IPS DF 4.7 (cell line): ENCODE measurements around the gene SIVA1.

Source experiments
- DNase-seq: peaks from one replicate; pipeline ENCODE4 v3.0.0-alpha.2; 2013; ENCODE audit warnings: low spot score; ENCODE audit errors: extremely low read depth

Gene SIVA1

GRCh38 chr14:104795781-104796686, 43.1 kb downstream of the SIVA1 start:
- DNase-seq, result no peak

GRCh38 chr14:104796687-104797081, 43.7 kb downstream of the SIVA1 start:
- no peak for DNase-seq

DNA sequence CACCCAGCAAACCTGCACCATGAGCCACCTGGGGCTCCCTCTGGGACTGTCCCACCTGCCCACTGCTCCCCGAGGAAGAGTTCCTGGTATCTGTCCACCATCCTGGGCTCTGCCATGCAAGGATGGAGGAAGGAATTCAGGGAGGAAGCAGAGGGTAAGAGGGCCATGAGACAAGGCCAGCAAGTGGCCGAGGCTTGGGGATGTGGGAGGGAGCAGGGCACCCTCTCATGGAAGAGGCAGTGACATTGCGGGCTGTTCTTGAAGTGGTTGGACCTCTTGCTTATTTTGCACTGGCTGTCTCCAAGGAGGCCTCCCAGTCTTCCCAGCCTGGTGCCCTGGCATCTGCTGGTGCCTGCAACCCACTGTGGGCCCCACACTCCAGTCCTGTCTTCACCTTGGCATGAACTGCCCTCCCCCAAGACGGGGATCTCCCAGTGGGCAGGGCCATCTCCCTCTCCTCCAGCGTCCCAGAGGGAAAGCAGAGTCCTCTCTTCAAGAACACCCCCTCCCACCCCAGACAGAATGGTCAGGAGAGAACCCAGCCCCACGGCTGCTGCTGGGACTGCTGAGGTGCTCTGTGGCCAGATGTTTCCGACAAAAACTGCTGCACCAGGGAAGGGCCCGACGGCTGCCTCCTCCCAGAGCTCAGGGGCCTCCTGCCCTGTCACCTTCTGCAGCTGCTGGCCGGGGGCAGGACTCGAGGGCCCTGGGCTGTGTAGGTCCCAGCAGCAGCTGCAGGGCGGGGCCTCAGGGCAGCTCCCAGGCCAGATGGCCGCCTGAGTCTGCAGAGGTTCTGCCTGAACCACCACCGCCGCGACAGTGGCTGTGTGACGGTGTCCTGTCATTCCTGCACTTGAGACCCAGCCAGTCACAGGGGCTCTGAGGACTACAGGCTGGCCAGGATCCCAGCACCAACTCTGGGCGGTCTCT, 44.4 kb downstream of the SIVA1 start:
- DNase-seq, result no peak

DNA sequence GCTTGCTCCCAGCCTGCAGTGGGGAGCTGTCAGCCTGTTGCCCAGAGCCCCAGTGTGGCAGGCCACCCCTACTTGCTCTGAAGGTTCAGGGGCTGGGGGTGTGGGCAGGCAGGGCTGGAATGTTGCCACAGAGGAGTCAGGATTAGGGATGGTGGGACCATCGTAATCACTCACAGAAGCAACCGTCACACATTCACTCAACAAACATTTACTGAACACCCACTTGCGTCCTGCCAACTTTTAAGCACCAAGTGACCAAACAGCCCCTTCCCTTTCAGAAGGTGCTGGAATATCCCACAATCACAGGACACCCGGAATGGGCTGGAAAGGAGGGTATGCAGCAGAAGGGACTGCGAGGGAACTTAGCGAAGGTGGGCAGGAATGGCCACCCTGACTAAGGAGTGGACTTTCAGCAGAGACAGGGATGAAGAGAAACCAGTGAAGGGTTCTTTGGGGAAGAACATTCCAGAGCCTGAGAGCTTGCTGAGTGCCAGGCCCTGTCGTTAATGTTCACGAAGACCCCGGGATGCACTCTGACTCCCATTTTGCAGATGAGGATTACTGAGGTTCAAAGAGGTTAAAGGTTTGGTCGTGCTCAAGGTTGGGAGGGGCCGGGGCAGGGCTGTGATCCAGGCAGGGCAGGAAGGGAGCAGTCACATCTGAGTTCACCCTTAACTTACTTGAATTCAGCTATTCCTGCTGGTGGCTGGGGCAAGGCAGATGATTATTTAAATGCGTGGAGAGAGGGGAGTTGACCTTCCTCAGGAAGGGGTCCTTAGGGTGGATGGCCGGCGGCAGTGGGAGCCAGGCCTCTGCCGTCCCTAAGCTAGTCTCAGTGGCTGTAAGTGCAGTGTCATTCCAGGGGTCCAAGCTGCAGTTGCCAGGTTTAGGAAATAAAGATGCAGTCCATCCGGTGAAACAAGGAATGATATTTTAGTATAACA, 45.6 kb downstream of the SIVA1 start:
- DNase-seq, result no peak

GRCh38 chr14:104799244-104800014, 46.5 kb downstream of the SIVA1 start:
- no peak for DNase-seq

DNA sequence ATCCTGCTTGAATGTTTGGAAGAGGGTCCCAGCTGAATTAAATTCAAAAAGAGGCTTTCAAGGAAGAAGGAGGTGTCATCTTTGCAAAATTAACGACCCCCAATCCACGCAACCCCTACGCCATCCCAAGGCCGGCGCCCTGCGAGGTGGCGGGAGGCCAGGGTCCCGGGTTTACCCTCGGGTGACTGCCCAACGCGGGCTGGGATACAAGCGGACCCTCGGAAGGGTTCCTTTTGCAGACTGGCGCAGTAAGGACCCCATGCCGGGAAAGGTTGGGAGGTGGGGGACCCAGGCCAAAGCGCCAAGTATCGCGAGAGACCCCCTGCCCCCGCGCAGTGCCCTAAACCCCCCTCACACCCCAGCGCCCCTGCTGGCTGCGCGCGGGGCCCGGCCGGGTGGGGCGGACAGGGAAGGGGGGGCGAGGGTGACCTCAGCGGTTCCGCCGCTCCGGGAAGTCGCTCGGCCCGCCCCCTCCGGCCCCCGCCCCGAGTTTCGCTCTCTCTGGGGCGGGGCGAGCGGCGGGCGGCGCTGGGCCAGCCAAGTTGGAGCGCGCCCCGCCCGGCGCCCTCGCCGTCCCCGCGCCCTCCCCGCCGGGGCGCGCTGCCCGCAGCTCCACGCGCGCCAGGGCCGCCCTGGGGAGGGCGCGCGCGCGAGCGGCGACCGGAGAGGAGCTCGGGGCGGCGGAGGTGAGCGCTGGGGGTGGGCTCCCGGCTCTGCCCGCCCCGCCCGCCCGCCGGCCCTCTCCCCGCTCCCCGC, 47.2 kb downstream of the SIVA1 start:
- DNase-seq, result no peak

DNA sequence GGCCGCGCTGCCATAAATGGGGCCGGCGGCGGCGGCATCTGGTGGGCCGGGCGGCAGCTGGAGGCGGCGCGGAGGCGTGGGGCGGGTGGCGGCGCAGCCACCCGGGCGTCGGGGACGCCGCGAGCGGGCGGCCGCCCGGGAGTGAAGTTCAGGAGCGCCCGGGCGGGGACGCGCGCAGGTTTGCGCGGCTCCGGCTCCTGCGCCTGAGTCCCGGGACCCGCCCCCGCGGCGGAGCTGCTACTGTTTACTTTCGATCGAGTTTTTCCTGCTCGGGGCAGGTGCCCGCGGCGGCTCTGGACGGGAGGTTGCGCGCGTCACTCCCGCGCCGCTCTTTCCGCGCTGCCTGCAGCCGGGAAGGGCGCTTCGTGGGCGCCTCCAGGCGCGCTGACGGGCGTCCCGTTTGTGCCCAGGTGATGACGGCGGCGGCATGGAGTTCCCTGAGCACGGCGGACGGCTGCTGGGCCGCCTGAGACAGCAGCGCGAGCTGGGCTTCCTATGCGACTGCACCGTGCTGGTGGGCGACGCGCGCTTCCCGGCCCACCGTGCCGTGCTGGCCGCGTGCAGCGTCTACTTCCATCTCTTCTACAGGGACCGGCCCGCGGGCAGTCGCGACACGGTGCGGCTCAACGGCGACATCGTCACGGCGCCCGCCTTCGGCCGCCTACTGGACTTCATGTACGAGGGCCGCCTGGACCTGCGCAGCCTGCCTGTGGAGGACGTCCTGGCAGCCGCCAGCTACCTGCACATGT, 48.0 kb downstream of the SIVA1 start, which contains the start of gene ZBTB42:
ZBTB42 (plus strand) TSS at position 331 of the 749 bp plus-strand sequence; CDS start at position 428, 97 bp downstream.
- DNase-seq, result no peak

DNA sequence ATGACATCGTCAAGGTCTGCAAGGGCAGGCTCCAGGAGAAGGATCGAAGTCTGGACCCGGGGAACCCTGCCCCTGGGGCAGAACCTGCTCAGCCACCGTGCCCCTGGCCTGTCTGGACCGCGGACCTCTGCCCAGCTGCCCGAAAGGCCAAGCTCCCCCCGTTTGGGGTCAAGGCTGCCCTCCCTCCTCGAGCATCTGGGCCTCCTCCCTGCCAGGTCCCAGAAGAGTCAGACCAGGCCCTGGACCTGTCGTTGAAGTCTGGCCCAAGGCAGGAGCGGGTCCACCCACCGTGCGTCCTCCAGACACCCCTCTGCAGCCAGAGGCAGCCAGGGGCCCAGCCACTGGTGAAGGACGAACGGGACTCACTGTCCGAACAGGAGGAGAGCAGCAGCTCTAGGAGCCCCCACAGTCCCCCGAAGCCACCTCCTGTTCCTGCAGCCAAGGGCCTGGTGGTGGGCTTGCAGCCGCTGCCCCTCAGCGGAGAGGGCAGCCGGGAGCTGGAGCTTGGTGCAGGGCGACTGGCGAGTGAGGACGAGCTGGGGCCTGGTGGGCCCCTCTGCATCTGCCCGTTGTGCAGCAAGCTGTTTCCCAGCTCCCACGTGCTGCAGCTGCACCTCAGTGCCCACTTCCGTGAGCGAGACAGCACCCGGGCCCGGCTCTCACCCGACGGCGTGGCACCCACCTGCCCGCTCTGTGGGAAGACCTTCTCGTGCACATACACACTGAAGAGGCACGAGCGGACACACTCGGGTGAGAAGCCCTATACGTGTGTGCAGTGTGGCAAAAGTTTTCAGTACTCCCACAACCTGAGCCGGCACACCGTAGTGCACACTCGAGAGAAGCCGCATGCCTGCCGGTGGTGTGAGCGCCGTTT, 48.8 kb downstream of the SIVA1 start:
- DNase-seq, result no peak

GRCh38 chr14:104802394-104803184, 49.6 kb downstream of the SIVA1 start:
- DNase-seq, result no peak

DNA sequence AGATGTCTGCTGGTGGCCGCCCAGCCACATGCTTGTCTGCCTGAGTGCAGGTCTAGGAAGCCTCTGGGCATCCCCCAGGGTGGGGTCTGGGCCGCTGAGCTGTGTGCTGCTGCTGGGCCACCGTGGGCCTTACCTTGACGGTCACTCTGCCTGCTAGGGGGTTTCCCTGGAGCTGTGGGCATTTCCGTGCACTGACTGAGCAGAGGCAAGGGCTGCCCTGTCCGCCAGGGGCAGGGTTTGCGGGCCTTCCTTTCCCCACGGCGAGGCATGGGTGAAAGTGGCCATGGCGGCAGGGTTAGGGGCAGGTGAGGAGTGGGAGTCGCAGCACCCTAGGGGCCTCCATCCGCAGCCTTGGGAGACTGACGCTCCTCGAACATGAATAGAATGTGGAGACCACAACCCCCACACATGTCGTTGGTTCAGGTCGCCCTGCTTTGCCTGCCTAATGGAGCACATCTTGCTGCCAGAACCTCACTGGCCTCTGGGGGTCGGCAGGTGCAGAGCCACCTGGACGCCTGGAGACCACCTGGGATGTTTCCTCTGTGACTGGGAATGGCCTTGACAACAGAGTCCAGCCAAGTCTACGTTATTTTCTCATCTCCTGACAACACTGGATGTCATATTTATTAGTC, 50.4 kb downstream of the SIVA1 start:
- DNase-seq, result no peak

DNA sequence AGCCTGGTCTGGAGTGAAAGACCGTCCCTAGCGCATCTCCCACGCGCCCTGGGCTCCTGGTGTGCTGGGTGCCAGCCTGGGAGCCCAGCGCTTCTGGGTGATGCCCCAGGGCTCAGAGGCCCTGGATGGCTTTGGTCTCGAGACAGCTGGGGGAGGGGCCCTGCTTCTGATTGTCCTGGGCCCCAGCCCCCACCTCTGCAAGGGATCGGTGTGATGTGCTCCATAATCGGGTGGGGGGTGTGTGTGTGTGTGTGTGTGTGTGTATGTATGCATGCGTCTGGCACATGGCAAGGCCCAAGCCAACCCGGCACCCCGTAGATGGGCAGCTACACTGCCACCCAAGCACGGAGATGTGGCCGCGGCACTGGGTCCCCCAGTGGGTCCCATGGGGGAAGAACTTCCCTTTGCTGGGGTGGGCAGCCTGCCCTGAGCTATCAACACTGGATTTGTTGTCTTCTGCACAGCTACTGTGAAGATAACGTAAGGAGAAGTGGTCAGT, 51.0 kb downstream of the SIVA1 start:
- no peak for DNase-seq

DNA sequence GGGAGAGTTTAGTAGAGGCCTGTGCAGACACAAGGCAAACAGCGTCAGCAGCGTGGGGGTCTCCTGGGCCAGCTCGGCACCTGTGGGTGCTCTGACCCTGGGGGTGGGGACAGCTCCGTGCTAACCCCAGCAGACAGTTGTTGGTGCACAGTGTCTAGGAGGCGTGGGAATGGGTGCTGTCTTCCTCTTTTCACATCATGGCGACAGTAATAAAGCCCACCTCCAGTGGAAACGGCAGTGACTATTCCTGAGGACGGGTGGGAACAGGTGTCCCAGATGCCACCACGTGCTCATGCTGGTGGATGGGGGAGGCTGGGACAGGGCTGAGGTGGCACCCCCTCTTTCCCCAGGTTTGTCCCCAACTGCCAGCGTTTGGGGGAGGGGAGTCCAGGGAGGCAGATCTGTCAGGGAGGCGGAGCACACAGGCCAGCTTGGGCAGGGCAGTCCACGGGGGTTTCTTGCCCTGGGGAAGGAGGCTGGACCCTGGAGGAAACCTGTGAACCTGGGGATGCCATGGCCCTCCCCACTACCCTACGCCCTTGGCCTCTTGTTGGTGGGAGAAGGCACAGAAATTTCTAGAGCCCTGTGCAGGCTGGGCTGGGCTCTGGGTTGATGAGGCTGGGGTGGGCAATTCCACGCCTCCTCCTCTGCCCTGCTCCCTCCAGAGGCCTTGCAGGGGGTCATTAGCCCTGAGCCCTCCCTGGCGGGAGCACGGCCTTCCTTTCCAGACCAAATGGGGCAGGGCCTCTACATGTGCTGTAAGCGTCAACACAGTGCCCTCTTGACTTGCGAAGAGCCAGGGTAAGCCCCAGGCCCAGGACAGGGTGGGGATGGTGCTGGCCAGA, 51.8 kb downstream of the SIVA1 start:
- no peak for DNase-seq

DNA sequence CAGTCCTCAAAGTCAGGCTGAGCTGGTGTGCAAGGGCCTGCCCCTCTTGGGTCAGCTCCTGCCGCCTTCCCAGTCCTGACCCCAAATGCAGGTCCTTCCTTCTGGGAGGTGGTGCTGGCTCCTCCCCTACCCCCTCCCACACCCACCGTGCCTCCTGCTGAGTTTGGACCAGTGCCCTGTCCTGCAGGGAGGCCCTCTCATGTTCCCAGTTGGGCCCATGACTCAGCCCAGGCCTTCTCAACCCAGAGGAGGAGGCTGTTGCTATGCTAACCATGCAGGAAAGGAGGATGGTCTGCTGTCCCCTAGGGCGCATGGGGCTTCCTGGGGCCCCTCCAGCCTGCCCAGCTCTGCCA, 52.4 kb downstream of the SIVA1 start:
- DNase-seq, result no peak

DNA sequence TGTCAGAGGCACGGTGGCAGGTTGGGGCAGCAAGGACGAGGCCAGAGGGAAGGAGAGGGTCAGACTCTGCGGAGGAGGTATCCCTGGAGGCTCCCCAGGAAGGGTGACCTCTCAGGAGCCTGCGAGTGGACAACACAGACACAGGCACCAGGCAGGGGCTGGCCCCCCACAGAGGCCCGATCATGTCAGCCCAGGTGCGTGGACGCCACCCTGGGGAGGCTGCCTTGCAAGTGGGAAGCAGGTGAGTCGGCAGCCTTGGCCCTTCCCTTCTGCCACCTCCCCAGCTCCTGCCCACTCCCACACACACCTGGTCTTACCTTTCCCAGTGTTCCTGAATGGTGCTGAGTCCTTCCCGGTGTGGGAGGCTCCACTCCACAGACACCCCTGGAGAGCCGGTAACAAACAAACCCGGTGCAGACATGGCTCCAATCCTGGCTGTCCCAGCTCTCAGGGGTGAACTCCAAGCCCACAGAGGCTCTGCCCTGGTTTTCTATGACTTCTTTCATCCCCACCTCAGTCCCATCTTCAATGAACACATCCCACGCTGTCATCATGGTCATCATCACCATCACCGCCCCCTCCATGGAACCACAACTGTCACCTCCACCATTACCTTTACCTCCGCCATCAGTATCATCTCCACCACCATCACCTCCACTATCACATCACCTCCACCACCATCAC, 53.1 kb downstream of the SIVA1 start:
- no peak for DNase-seq
